Neuronal stem cell (in vitro differentiated cells): ENCODE results near the gene PTPRE.

ENCODE experiments used
- DNase-seq: peaks from one replicate; pipeline ENCODE4 v3.0.0-alpha.2; 2013; ENCODE audit warnings: low spot score
- H2AFZ ChIP-seq: one replicate; pipeline ENCODE4 v1.6.1; 2013; ENCODE audit warnings: mild to moderate bottlenecking, low read length, inconsistent platforms
- H2AK5ac ChIP-seq: 2 replicates; pipeline ENCODE4 v1.6.1; 2013; ENCODE audit warnings: low read depth, mild to moderate bottlenecking, inconsistent platforms, low read length, moderate library complexity, mixed read lengths
- H2BK120ac ChIP-seq: 2 replicates; pipeline ENCODE4 v1.6.1; 2013; ENCODE audit warnings: low read depth, mild to moderate bottlenecking, inconsistent platforms, low read length, moderate library complexity, mixed read lengths
- H2BK12ac ChIP-seq: one replicate; pipeline ENCODE4 v1.6.1; 2013; ENCODE audit warnings: low read length, inconsistent platforms
- H2BK15ac ChIP-seq: 2 replicates; pipeline ENCODE4 v1.6.1; 2013; ENCODE audit warnings: mild to moderate bottlenecking, low read length, inconsistent platforms, mixed read lengths
- H2BK5ac ChIP-seq: one replicate; pipeline ENCODE4 v1.6.1; 2013; ENCODE audit warnings: inconsistent platforms, mild to moderate bottlenecking, low read length, moderate library complexity
- H3K14ac ChIP-seq: one replicate; pipeline ENCODE4 v1.6.1; 2013; ENCODE audit warnings: low read length, inconsistent platforms
- H3K18ac ChIP-seq: 2 replicates; pipeline ENCODE4 v1.6.1; 2013; ENCODE audit warnings: low read length, inconsistent platforms
- H3K23ac ChIP-seq: 2 replicates; pipeline ENCODE4 v1.6.1; 2013; ENCODE audit warnings: low read depth, mild to moderate bottlenecking, mixed read lengths, low read length, inconsistent platforms; ENCODE audit not compliant: poor library complexity
- H3K27ac ChIP-seq: replicated peaks from 3 replicates; pipeline ENCODE4 v1.5.1; 2013; ENCODE audit warnings: low read length, inconsistent platforms
- H3K27me3 ChIP-seq, 3 experiments: 2 replicates each; pipeline ENCODE4 v1.6.1; 2013; ENCODE audit warnings: low read length in 3 of 3, mild to moderate bottlenecking in 2 of 3, inconsistent platforms in 1 of 3, low read depth in 1 of 3, mixed read lengths in 1 of 3, moderate library complexity in 1 of 3; ENCODE audit not compliant: control insufficient read depth in 3 of 3, insufficient read depth in 3 of 3
- H3K36me3 ChIP-seq, 2 donors: replicated peaks in 1 of 2; 2 replicates each; pipeline ENCODE4 v1.6.1; 2013; ENCODE audit warnings: low read length in 2 of 2; ENCODE audit not compliant: control insufficient read depth in 2 of 2, insufficient read depth in 2 of 2
- H3K4ac ChIP-seq: 2 replicates; pipeline ENCODE4 v1.6.1; 2013; ENCODE audit warnings: inconsistent platforms, mild to moderate bottlenecking, low read length, moderate library complexity
- H3K4me1 ChIP-seq, 2 donors: 1 replicate in 1 of 2; 2 replicates in 1 of 2; pipeline ENCODE4 v1.6.1; 2013; ENCODE audit warnings: low read length in 2 of 2, low read depth in 1 of 2; ENCODE audit not compliant: control insufficient read depth in 2 of 2, insufficient read depth in 1 of 2
- H3K4me2 ChIP-seq: one replicate; pipeline ENCODE4 v1.6.1; 2013; ENCODE audit warnings: mild to moderate bottlenecking, low read length, inconsistent platforms; ENCODE audit not compliant: insufficient read depth, poor library complexity, severe bottlenecking
- H3K4me3 ChIP-seq, 2 donors: 2 replicates each; pipeline ENCODE4 v1.5.1; 2013; ENCODE audit warnings: low read length in 2 of 2, mild to moderate bottlenecking in 2 of 2, inconsistent platforms in 1 of 2, moderate library complexity in 1 of 2
- H3K79me1 ChIP-seq: one replicate; pipeline ENCODE4 v1.6.1; 2013; ENCODE audit warnings: low read depth, mild to moderate bottlenecking, inconsistent platforms, low read length, moderate library complexity
- H3K9ac ChIP-seq: one replicate; pipeline ENCODE4 v1.6.1; 2013; ENCODE audit warnings: mild to moderate bottlenecking, low read depth, low read length, inconsistent platforms; ENCODE audit not compliant: poor library complexity
- H3K9me3 ChIP-seq, 2 donors: replicated peaks in 1 of 2; 2 replicates each; pipeline versions ENCODE3 to v1.6.1; 2013; ENCODE audit warnings: low read length in 2 of 2, mild to moderate bottlenecking in 2 of 2, inconsistent platforms in 1 of 2, low read depth in 1 of 2, mixed read lengths in 1 of 2, moderate library complexity in 1 of 2; ENCODE audit not compliant: control insufficient read depth in 2 of 2, insufficient read depth in 1 of 2
- H4K8ac ChIP-seq: one replicate; pipeline ENCODE4 v1.6.1; 2013; ENCODE audit warnings: low read depth, mild to moderate bottlenecking, inconsistent platforms, low read length, moderate library complexity
- H4K91ac ChIP-seq: one replicate; pipeline ENCODE4 v1.6.1; 2013; ENCODE audit warnings: low read length, low read depth, mild to moderate bottlenecking, inconsistent platforms; ENCODE audit not compliant: poor library complexity
- WGBS, 2 donors: extraction: QIAGEN DNeasy Blood & Tissue Kit; methylation state at CpG; one replicate each; pipeline ENCODE4 v1.1.7; 2013; ENCODE audit warnings: missing lambda C conversion rate in 2 of 2, mixed read lengths in 1 of 2; ENCODE audit not compliant: insufficient read length in 2 of 2, insufficient replicate concordance in 1 of 2; ENCODE audit errors: extremely low coverage in 2 of 2; 5-methylcytosine and 5-hydroxymethylcytosine counted together

The PTPRE gene

DNA sequence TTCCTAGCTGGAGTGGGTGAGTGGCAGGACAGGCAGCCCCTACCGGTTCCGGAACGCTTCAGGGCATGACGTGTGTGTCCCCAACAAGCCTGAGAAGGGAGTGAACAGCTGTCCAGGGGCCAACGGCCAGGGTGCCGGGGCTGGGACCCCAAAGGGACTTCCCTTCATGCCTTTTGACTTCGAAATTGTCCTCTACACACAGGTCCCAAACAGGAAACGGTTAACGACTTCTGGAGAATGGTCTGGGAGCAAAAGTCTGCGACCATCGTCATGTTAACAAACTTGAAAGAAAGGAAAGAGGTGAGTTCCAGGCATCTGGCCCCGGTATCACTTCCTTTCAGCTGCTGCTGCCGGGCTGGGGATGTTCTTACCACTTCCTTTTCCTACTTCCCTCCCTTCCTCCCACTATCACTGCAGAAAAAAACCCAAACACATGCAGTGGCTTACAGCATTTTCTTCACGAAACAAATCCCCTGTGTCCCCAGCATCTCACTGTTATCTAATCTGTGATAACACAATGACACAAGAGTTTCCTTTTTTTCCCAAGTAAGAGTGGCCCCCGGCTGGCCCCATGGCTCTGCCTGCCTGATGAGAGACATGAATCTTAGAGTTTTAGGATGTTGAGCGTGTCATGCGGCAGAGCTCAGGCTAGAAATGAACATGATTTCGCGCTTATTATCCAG lies 156.1 kb downstream of the PTPRE start:
- DNase-seq: no peak
- Histone ChIP-seq H3K14ac (no peak overlapping the region), H2BK12ac (no peak overlapping the region), H3K79me1 (peaks cover 5% of the 10 kb centered on the region), H2AK5ac (peak overlapping the region; percentile 6), H4K91ac (no peak overlapping the region), H3K23ac (no peak overlapping the region), H3K18ac (peak overlapping the region; percentile 30), H3K4me3 (no peak overlapping the region), H2BK5ac (no peak overlapping the region), H3K9ac (no peak overlapping the region), H4K8ac (no peak overlapping the region), H2BK15ac (no peak overlapping the region), H2BK120ac (no peak overlapping the region), H2AFZ (peak overlapping the region; percentile 79), H3K27me3 (peaks cover 0 to 6% (median 0%) of the 10 kb centered on the region in 3 experiments), H3K4me1 (peaks cover 9 to 22% of the 10 kb centered on the region in 2 donors), H3K36me3 (peaks cover 0 to 9% of the 10 kb centered on the region in 2 donors), H3K27ac (peak overlapping the region; percentile 20), H3K4me2 (no peak overlapping the region), H3K9me3 (peaks cover 0 to 7% of the 10 kb centered on the region in 2 donors), H3K4ac (no peak overlapping the region)
- WGBS, 2 donors: no CpG with 5 or more reads among the region's 19 CpGs

DNA sequence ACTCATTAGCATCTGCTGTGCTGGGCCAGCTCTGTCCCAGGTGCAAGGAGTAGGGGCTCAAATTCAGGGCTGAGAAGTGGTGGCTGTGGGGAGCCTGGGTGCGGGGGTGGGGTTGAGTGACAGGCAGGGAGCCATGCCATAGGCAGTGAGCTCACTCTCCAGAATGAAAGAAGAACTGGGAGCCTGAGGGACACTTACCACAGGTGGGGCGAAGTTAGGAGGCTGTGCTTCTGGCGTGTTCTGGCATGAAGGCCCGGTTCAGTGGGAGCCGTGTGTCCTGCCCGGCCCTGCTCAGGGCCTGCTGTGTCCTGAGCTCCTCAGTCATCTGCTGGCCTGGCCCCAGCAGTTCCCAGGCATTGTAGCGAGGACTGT lies 156.8 kb downstream of the PTPRE start:
- no peak overlapping the region for H3K27ac ChIP-seq
- no peak overlapping the region for H3K4me2 ChIP-seq
- H2BK120ac ChIP-seq: no peak overlapping the region
- H4K91ac ChIP-seq: no peak overlapping the region
- peaks cover 0 to 7% of the 10 kb centered on the region in 2 donors for H3K9me3 ChIP-seq
- H3K36me3 ChIP-seq: peaks cover 0 to 9% of the 10 kb centered on the region in 2 donors
- H3K14ac ChIP-seq: no peak overlapping the region
- H2BK15ac ChIP-seq: no peak overlapping the region
- H3K9ac ChIP-seq: no peak overlapping the region
- WGBS, 2 donors: no CpG with 5 or more reads among the region's 7 CpGs
- no peak overlapping the region for H3K23ac ChIP-seq
- H3K79me1 ChIP-seq: peaks cover 5% of the 10 kb centered on the region
- H3K4me1 ChIP-seq: peaks cover 9 to 22% of the 10 kb centered on the region in 2 donors
- H3K27me3 ChIP-seq: peaks cover 0 to 6% (median 0%) of the 10 kb centered on the region in 3 experiments
- peak overlapping the region; percentile 41 for H2AK5ac ChIP-seq
- peak overlapping the region; percentile 55 for H3K18ac ChIP-seq
- no peak overlapping the region for H2AFZ ChIP-seq
- H4K8ac ChIP-seq: no peak overlapping the region
- H3K4ac ChIP-seq: no peak overlapping the region
- no peak for DNase-seq
- no peak overlapping the region for H2BK12ac ChIP-seq
- H2BK5ac ChIP-seq: no peak overlapping the region
- H3K4me3 ChIP-seq: no peak overlapping the region

DNA sequence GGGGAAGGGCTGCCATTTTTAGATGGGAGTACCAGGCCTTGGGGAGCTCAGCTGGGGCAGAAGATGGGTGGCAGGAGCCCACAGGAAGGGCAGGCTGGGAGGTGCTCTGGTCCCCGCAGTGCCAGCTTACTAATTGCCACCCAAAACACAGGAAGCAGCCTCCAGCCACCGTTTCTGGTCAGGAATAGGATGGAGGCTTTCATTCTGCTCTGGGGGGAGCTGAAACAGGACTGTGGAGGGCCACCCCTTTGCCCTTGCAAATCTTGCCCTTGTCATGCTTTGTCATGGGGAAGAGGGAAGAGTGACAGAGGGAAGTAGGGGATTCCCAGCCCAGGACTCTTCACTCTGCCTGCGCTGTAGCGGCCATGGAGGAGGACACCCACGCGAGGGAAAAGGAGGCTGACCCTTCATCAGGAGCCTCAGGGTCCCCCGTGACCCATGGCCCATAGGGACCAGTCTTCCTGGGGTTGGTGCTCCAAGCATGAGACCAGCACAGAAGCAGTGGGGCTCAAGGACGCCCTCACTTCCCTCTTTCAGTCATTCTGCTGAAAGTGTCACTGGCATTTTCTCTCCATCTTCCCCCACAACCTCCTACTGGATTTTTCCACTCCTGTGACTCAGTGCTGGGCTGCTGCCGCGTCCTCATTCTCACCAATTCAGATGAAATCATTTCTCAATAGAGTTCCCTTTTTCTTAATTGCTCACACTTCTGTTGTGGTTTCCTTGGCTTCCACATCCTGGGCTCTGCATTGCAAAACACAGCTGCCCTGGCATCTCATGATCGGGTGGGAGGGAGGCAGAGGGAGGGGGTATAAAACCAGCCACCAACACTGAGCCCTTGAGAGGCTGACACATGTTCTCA lies 157.4 kb downstream of the PTPRE start:
- Histone ChIP-seq H3K14ac (no peak overlapping the region), H3K23ac (no peak overlapping the region), H3K27me3 (peaks cover 0 to 6% (median 0%) of the 10 kb centered on the region in 3 experiments), H2BK5ac (no peak overlapping the region), H2AK5ac (peak overlapping the region; percentile 41), H4K8ac (no peak overlapping the region), H3K4me1 (peaks cover 9 to 22% of the 10 kb centered on the region in 2 donors), H3K9me3 (peaks cover 0 to 7% of the 10 kb centered on the region in 2 donors), H3K9ac (no peak overlapping the region), H3K4ac (no peak overlapping the region), H3K79me1 (peaks cover 5% of the 10 kb centered on the region), H3K4me3 (no peak overlapping the region), H4K91ac (no peak overlapping the region), H3K18ac (no peak overlapping the region), H2BK15ac (no peak overlapping the region), H3K27ac (no peak overlapping the region), H2AFZ (no peak overlapping the region), H3K36me3 (peaks cover 0 to 9% of the 10 kb centered on the region in 2 donors), H2BK12ac (no peak overlapping the region), H2BK120ac (no peak overlapping the region), H3K4me2 (no peak overlapping the region)
- no CpG with 5 or more reads among the region's 11 CpGs for WGBS, 2 donors
- DNase-seq: no peak

DNA sequence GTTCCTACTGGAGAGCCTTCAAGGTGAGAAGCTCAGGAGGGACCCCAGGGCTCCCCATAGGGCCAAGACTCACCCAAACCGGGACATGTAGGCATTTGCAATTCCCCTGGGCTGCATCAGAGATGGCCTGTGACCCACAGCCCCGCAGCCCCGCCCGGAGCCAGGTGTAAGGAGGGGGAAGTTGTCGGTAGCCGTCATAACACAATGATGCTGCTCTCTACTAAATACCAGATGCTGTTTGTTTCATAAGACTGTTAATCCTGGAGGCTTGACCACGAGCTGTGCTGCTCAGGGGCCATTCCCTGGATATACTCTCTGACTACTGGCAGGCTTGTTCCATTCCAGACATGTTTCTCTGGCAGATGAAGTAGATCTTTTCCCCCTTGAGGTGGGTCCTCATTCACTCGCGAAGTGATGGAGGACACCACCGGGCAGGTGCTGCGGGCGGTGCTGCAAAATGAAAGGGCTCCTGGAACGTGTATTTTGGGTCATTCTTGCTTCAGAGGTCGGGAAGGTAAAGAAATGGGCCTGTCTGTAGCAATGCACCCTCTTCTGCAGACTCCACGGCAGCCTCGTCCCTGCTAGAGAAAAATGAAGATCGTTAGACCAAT lies 158.2 kb downstream of the PTPRE start:
- H3K79me1 ChIP-seq: peaks cover 5% of the 10 kb centered on the region
- no peak overlapping the region for H2AFZ ChIP-seq

More for the DNA sequence above, 158.2 kb downstream of the PTPRE start:
- no CpG with 5 or more reads among the region's 17 CpGs for WGBS, 2 donors
- Histone ChIP-seq H3K36me3 (peaks cover 0 to 6% of the 10 kb centered on the region in 2 donors), H3K18ac (no peak overlapping the region), H2BK120ac (no peak overlapping the region), H2AK5ac (no peak overlapping the region), H3K4me3 (no peak overlapping the region), H2BK15ac (no peak overlapping the region), H2BK5ac (peak overlapping the region; percentile 8), H3K14ac (no peak overlapping the region), H3K27ac (no peak overlapping the region), H3K9ac (no peak overlapping the region), H3K23ac (no peak overlapping the region), H4K91ac (no peak overlapping the region), H3K4me1 (peaks cover 9 to 22% of the 10 kb centered on the region in 2 donors), H4K8ac (no peak overlapping the region), H3K4ac (no peak overlapping the region), H3K4me2 (no peak overlapping the region), H3K27me3 (peaks cover 0 to 6% (median 0%) of the 10 kb centered on the region in 3 experiments), H3K9me3 (peaks cover 0 to 7% of the 10 kb centered on the region in 2 donors), H2BK12ac (no peak overlapping the region)
- no peak for DNase-seq
